HepG2 (cell line): ENCODE results near the gene CLCN1. TPM values are rescaled to one million over a fixed set of nuclear protein-coding genes. Genes with fewer than 3 reads are reported as not detected.

Source experiments
- BRD4 ChIP-seq: sonication (generic); formaldehyde crosslinking; IDR thresholded peaks from 2 replicates; pipeline ENCODE4 v1.4.0; 2020; ENCODE audit warnings: missing genetic modification reagents
- EP300 ChIP-seq, 3 experiments: sonication (generic) in 1 of 3; formaldehyde crosslinking in 1 of 3; IDR thresholded peaks; 2 replicates each; pipeline versions ENCODE4 v1.5.1 to v1.6.1; 2011 to 2020; ENCODE audit warnings: low read depth in 2 of 3, low read length in 2 of 3, borderline replicate concordance in 1 of 3, improper control_type of control experiment in 1 of 3, mild to moderate bottlenecking in 1 of 3, missing genetic modification reagents in 1 of 3, moderate library complexity in 1 of 3
- GPN1 ChIP-seq: sonication (generic); formaldehyde crosslinking; IDR thresholded peaks from 2 replicates; pipeline ENCODE4 v1.5.1; 2020; ENCODE audit warnings: missing genetic modification reagents, borderline replicate concordance
- KLF11 ChIP-seq: IDR thresholded peaks from 2 replicates; pipeline ENCODE4 v1.6.1; 2016; ENCODE audit warnings: missing compliant biosample characterization
- NR2C2 ChIP-seq: sonication (generic); formaldehyde crosslinking; IDR thresholded peaks from 2 replicates; pipeline ENCODE4 v1.4.0; 2020; ENCODE audit warnings: missing genetic modification reagents, mild to moderate bottlenecking, moderate library complexity, borderline replicate concordance
- ZBTB21 ChIP-seq: sonication (generic); formaldehyde crosslinking; IDR thresholded peaks from 2 replicates; pipeline ENCODE4 v1.4.0; 2020; ENCODE audit warnings: missing genetic modification reagents
- ZFY ChIP-seq: sonication (generic); formaldehyde crosslinking; IDR thresholded peaks from 2 replicates; pipeline ENCODE4 v1.4.0; 2020; ENCODE audit warnings: missing genetic modification reagents
- ZMYM4 ChIP-seq: sonication (generic); formaldehyde crosslinking; IDR thresholded peaks from 2 replicates; pipeline ENCODE4 v1.8.1; 2023; ENCODE audit warnings: mild to moderate bottlenecking, missing genetic modification reagents
- ZNF292 ChIP-seq: sonication (generic); formaldehyde crosslinking; IDR thresholded peaks from 2 replicates; pipeline ENCODE4 v1.8.1; 2022; ENCODE audit warnings: mild to moderate bottlenecking, low read depth, missing genetic modification reagents, borderline replicate concordance
- ZNF468 ChIP-seq: sonication (generic); formaldehyde crosslinking; IDR thresholded peaks from 2 replicates; pipeline ENCODE4 v1.8.0; 2022; ENCODE audit warnings: mild to moderate bottlenecking, moderate library complexity, missing genetic modification reagents
- ZNF496 ChIP-seq: sonication (generic); formaldehyde crosslinking; IDR thresholded peaks from 2 replicates; pipeline ENCODE4 v1.8.1; 2023; ENCODE audit warnings: mild to moderate bottlenecking, moderate library complexity, missing genetic modification reagents; ENCODE audit not compliant: insufficient replicate concordance
- ZNF605 ChIP-seq: sonication (generic); formaldehyde crosslinking; IDR thresholded peaks from 2 replicates; pipeline ENCODE4 v1.8.0; 2022; ENCODE audit warnings: mild to moderate bottlenecking, missing genetic modification reagents
- ZNF703 ChIP-seq: sonication (generic); formaldehyde crosslinking; IDR thresholded peaks from 2 replicates; pipeline ENCODE4 v1.5.1; 2020; ENCODE audit warnings: missing genetic modification reagents, mild to moderate bottlenecking, moderate library complexity, borderline replicate concordance
- ZNF777 ChIP-seq: sonication (generic); formaldehyde crosslinking; IDR thresholded peaks from 2 replicates; pipeline ENCODE4 v1.4.0; 2020; ENCODE audit warnings: missing genetic modification reagents
- ZSCAN25 ChIP-seq: sonication (generic); formaldehyde crosslinking; IDR thresholded peaks from 2 replicates; pipeline ENCODE4 v1.8.0; 2022; ENCODE audit warnings: mild to moderate bottlenecking, missing genetic modification reagents
- polyA plus RNA-seq, 8 experiments: library from polyadenylated mRNA; depleted of rRNA in 3 of 8; stranded (reverse) in 7 of 8; unstranded in 1 of 8; fragments of >200 nt; fragmentation: Illumina TruSeq in 4 of 8; extraction: Trizol in 4 of 8; gene quantifications; 2 replicates each; pipeline versions ENCODE4 v1.2.1 to v1.2.3, GENCODE V29; 2011 to 2016; ENCODE audit warnings: low read depth in 4 of 8, missing spikeins in 1 of 8, mixed read lengths in 1 of 8; ENCODE audit not compliant: insufficient read depth in 1 of 8
- total RNA-seq, 5 experiments: library from RNA; depleted of rRNA; stranded (reverse); fragments of >200 nt; fragmentation: Illumina TruSeq; extraction: Trizol; gene quantifications; 2 replicates each; pipeline ENCODE4 v1.2.3, GENCODE V29; 2016; ENCODE audit warnings: low read depth in 1 of 5
- TF ChIP-seq, protein P1 (sequence below): sonication (generic); formaldehyde crosslinking; IDR thresholded peaks from 2 replicates; pipeline ENCODE4 v1.5.0; 2020; ENCODE audit warnings: missing genetic modification reagents
- TF ChIP-seq, protein P2 (sequence below): sonication (generic); formaldehyde crosslinking; IDR thresholded peaks from 2 replicates; pipeline ENCODE4 v1.9.0; 2021; ENCODE audit warnings: missing genetic modification reagents, borderline replicate concordance
- TF ChIP-seq, protein P3 (sequence below), 2 experiments: sonication (generic) in 1 of 2; formaldehyde crosslinking in 1 of 2; IDR thresholded peaks; 2 replicates each; pipeline versions ENCODE4 v1.5.1 to v1.6.1; 2011 to 2020; ENCODE audit warnings: borderline replicate concordance in 1 of 2, low read depth in 1 of 2, low read length in 1 of 2, mild to moderate bottlenecking in 1 of 2, missing genetic modification reagents in 1 of 2, moderate library complexity in 1 of 2
- TF ChIP-seq, protein P4 (sequence below): sonication (generic); formaldehyde crosslinking; IDR thresholded peaks from 2 replicates; pipeline ENCODE4 v1.9.0; 2022; ENCODE audit warnings: missing genetic modification reagents, mild to moderate bottlenecking, borderline replicate concordance

Gene CLCN1
- total and polyA plus RNA-seq, 2 of the 13 experiments (the other 11 are each of a cell fraction or from before 2014, with no cell fraction given), result 0.01 TPM; not detected in 1

DNA sequence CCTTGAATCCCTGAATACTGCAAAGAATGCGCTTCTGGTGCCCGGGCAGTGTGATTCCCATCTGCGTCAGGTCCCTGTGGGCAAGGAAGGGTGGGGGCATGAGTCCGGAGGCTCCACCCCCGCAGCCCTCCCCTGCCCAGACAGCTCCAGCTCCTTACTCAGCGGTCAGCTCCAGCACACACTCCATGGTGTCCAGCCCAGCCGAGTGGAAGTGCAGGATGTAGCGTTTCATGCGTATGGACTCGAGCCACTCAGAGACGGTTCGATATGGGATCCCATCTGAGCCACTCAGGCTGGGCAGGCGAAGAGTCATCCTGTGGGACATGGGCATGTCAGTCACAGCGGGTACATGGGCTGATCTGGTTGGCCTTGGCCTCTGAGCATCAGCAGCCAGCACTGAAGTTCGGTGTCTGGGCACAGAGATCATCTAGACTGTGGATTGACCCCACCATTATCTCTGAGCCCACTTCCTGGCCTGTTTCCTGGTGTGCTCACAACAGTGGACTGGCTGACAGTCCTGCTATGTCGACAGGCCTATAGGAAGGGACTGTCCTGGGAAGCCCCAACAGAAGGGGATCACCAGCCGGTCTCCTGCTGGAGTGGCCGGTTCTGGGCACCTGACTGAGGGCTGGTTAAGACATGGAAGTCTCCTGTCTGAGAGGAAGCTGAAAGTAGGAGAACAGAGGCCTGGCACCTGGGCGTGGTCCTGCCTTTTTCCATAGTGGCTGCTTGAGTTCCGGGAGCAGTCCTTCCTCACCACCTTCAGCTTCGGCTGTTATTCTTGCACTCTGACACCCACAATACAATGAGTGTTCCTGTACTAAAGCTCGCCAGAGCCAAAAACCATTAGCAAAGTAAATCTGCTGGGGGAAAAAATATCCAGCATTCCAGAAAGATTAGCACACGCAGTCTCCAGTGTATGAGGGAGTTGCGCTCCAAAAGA is 75.8 kb downstream of the CLCN1 start (continued):
- no peak for TF ChIP-seq ZNF468 (CRISPR knock-in tag)
- TF ChIP-seq KLF11 (CRISPR knock-in tag), result no peak
- no peak for TF ChIP-seq ZMYM4 (CRISPR knock-in tag)
- TF ChIP-seq NR2C2, result peak; percentile 26; the same call in 1 of the 2 replicates
- TF ChIP-seq, protein P1, sequence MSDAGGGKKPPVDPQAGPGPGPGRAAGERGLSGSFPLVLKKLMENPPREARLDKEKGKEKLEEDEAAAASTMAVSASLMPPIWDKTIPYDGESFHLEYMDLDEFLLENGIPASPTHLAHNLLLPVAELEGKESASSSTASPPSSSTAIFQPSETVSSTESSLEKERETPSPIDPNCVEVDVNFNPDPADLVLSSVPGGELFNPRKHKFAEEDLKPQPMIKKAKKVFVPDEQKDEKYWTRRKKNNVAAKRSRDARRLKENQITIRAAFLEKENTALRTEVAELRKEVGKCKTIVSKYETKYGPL (CRISPR knock-in tag), result no peak
- TF ChIP-seq, protein P2, sequence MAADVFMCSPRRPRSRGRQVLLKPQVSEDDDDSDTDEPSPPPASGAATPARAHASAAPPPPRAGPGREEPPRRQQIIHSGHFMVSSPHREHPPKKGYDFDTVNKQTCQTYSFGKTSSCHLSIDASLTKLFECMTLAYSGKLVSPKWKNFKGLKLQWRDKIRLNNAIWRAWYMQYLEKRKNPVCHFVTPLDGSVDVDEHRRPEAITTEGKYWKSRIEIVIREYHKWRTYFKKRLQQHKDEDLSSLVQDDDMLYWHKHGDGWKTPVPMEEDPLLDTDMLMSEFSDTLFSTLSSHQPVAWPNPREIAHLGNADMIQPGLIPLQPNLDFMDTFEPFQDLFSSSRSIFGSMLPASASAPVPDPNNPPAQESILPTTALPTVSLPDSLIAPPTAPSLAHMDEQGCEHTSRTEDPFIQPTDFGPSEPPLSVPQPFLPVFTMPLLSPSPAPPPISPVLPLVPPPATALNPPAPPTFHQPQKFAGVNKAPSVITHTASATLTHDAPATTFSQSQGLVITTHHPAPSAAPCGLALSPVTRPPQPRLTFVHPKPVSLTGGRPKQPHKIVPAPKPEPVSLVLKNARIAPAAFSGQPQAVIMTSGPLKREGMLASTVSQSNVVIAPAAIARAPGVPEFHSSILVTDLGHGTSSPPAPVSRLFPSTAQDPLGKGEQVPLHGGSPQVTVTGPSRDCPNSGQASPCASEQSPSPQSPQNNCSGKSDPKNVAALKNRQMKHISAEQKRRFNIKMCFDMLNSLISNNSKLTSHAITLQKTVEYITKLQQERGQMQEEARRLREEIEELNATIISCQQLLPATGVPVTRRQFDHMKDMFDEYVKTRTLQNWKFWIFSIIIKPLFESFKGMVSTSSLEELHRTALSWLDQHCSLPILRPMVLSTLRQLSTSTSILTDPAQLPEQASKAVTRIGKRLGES (CRISPR knock-in tag), result no peak
- TF ChIP-seq ZNF292 (CRISPR knock-in tag), result no peak
- no peak for TF ChIP-seq ZNF777 (CRISPR knock-in tag)
- TF ChIP-seq ZNF496 (CRISPR knock-in tag), result no peak
- peak; percentile 37; the same call in 1 of the 2 replicates for TF ChIP-seq ZFY
- 0 out of 4 replicates have a peak, but pooled peaks of 1 of the 2 experiments have one; percentile 14 for TF ChIP-seq EP300 (IDR thresholded peaks at IDR 0.05; ENCODE audit: low read depth in 2 of 2, low read length in 2 of 2)
- no peak for TF ChIP-seq EP300 (CRISPR knock-in tag; IDR thresholded peaks at IDR 0.05; ENCODE audit: borderline replicate concordance)
- no peak for TF ChIP-seq ZNF703 (CRISPR knock-in tag)
- TF ChIP-seq, protein P3, sequence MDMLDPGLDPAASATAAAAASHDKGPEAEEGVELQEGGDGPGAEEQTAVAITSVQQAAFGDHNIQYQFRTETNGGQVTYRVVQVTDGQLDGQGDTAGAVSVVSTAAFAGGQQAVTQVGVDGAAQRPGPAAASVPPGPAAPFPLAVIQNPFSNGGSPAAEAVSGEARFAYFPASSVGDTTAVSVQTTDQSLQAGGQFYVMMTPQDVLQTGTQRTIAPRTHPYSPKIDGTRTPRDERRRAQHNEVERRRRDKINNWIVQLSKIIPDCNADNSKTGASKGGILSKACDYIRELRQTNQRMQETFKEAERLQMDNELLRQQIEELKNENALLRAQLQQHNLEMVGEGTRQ (IDR thresholded peaks at IDR 0.05; ENCODE audit: low read depth, low read length), result no peak
- TF ChIP-seq, protein P3 (CRISPR knock-in tag; IDR thresholded peaks at IDR 0.05; ENCODE audit: borderline replicate concordance), result no peak
- TF ChIP-seq BRD4, result no peak
- 0 out of 2 replicates have a peak, but pooled peaks have one; percentile 39 for TF ChIP-seq ZNF605 (CRISPR knock-in tag)
- TF ChIP-seq, protein P4, sequence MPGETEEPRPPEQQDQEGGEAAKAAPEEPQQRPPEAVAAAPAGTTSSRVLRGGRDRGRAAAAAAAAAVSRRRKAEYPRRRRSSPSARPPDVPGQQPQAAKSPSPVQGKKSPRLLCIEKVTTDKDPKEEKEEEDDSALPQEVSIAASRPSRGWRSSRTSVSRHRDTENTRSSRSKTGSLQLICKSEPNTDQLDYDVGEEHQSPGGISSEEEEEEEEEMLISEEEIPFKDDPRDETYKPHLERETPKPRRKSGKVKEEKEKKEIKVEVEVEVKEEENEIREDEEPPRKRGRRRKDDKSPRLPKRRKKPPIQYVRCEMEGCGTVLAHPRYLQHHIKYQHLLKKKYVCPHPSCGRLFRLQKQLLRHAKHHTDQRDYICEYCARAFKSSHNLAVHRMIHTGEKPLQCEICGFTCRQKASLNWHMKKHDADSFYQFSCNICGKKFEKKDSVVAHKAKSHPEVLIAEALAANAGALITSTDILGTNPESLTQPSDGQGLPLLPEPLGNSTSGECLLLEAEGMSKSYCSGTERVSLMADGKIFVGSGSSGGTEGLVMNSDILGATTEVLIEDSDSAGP (CRISPR knock-in tag), result no peak
- TF ChIP-seq ZSCAN25 (CRISPR knock-in tag), result no peak
- TF ChIP-seq ZBTB21 (CRISPR knock-in tag), result no peak
- no peak for TF ChIP-seq GPN1 (CRISPR knock-in tag)
